Measurements from ENCODE around the gene SNX1.

The SNX1 gene

GRCh38 chr15:64153480-64154367 lies 57.9 kb downstream of the SNX1 start:
- peak; percentile 98 for TF ChIP-seq CTCF (IDR thresholded peaks at IDR 0.05; ENCODE audit: low read length, missing control alignments)
- H3K4me3 ChIP-seq (replicated peaks; ENCODE audit: low read depth, low read length), result no peak overlapping the region
- DNase-seq (ENCODE audit: low read depth), result peak; percentile 87

GRCh38 chr15:64155802-64156651 lies 60.2 kb downstream of the SNX1 start:
- no peak for TF ChIP-seq CTCF (IDR thresholded peaks at IDR 0.05; ENCODE audit: low read length, missing control alignments)
- H3K4me3 ChIP-seq (replicated peaks; ENCODE audit: low read depth, low read length), result no peak overlapping the region
- no peak for DNase-seq (ENCODE audit: low read depth)

GRCh38 chr15:64156652-64157331 lies 61.0 kb downstream of the SNX1 start:
- H3K4me3 ChIP-seq (replicated peaks; ENCODE audit: low read depth, low read length), result no peak overlapping the region
- no peak for TF ChIP-seq CTCF (IDR thresholded peaks at IDR 0.05; ENCODE audit: low read length, missing control alignments)
- no peak for DNase-seq (ENCODE audit: low read depth)

GRCh38 chr15:64157599-64158125 lies 61.9 kb downstream of the SNX1 start:
- no peak for DNase-seq (ENCODE audit: low read depth)
- TF ChIP-seq CTCF (IDR thresholded peaks at IDR 0.05; ENCODE audit: low read length, missing control alignments), result no peak
- H3K4me3 ChIP-seq (replicated peaks; ENCODE audit: low read depth, low read length), result no peak overlapping the region

GRCh38 chr15:64158363-64159134 lies 62.8 kb downstream of the SNX1 start:
- TF ChIP-seq CTCF (IDR thresholded peaks at IDR 0.05; ENCODE audit: low read length, missing control alignments), result no peak
- no peak for DNase-seq (ENCODE audit: low read depth)
- no peak overlapping the region for H3K4me3 ChIP-seq (replicated peaks; ENCODE audit: low read depth, low read length)

Measured in fibroblast of pulmonary artery (primary cell).